OCI-LY3 (cell line): ENCODE data around the gene METTL27.

Experiments
- EZH2phosphoT487 ChIP-seq: fragments of 200-600 bp; shearing (Covaris generic); IDR thresholded peaks from 2 replicates; pipeline ENCODE4 v1.6.1; 2018; ENCODE audit warnings: antibody characterized with exemption, mixed run types, low read depth
- TF ChIP-seq, protein P1 (sequence below): fragments of 200-600, 300-600 bp; sonication (generic); IDR thresholded peaks from 2 replicates; pipeline ENCODE4 v1.5.1; 2014; ENCODE audit warnings: antibody characterized with exemption, low read length, low read depth

DNA sequence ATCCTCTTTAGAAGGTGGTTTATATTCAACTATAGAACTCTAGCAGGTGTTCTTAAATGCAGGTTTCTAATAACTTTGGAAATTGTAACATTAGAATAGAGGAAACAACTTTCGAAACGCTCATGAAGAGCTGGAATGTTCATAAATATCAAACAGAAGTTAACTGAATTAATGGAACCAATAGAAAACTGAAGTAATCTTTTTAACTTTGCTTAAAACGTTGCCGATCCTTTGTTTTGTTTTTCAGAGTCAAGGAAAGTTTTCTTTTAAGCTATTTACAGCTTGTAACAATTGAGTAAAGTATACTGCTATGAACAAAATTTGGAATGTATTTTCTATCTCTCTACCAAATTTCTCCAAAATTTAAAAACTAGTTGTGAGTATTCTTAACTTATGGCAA, 53.3 kb downstream of the METTL27 start:
- TF ChIP-seq, protein P1, sequence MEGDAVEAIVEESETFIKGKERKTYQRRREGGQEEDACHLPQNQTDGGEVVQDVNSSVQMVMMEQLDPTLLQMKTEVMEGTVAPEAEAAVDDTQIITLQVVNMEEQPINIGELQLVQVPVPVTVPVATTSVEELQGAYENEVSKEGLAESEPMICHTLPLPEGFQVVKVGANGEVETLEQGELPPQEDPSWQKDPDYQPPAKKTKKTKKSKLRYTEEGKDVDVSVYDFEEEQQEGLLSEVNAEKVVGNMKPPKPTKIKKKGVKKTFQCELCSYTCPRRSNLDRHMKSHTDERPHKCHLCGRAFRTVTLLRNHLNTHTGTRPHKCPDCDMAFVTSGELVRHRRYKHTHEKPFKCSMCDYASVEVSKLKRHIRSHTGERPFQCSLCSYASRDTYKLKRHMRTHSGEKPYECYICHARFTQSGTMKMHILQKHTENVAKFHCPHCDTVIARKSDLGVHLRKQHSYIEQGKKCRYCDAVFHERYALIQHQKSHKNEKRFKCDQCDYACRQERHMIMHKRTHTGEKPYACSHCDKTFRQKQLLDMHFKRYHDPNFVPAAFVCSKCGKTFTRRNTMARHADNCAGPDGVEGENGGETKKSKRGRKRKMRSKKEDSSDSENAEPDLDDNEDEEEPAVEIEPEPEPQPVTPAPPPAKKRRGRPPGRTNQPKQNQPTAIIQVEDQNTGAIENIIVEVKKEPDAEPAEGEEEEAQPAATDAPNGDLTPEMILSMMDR: no peak
- TF ChIP-seq EZH2phosphoT487: no peak
